Thyroid gland (tissue), 4 donors: Measurements from ENCODE around the gene TTR. TPM values are rescaled to one million over a fixed set of nuclear protein-coding genes. Genes with fewer than 3 reads are reported as not detected.

Experiments
- total RNA-seq, 4 donors: library from RNA; depleted of rRNA; stranded (reverse); fragments of >200 nt; gene quantifications; one replicate each; pipeline ENCODE4 v1.2.3, GENCODE V29; 2016

The TTR gene
- total RNA-seq, 4 donors from 2014 or later = not detected

Other genes with a start within 250 kb of the TTR start
- gene DSG4, start 215.1 kb upstream of the TTR start, total RNA-seq = not detected
- under 1 TPM in 1 of 4 donors, not detected in 3; 0.10 TPM for gene DSG3, start 144.1 kb upstream of the TTR start, total RNA-seq
- gene DSG2, start 93.7 kb upstream of the TTR start, total RNA-seq = 10 to 100 TPM; 47.7 to 66.0 (median 56.4) TPM
- gene B4GALT6, start 92.7 kb downstream of the TTR start, total RNA-seq = 1 to 10 TPM; 1.3 to 2.6 (median 2.5) TPM
- 1 to 10 TPM in 1 of 4 donors, not detected in 3; 1.2 TPM for gene SLC25A52, start 169.0 kb downstream of the TTR start, total RNA-seq